Pulmonary artery endothelial cell (primary cell): ENCODE measurements around the gene TM9SF2. TPM values are rescaled to one million over a fixed set of nuclear protein-coding genes. Genes with fewer than 3 reads are reported as not detected.

Experiments
- DNase-seq: peaks from one replicate; pipeline ENCODE4 v3.0.0-alpha.2; 2011; ENCODE audit warnings: low read depth, low spot score
- total RNA-seq: library from RNA; depleted of rRNA; stranded (reverse); fragments of >200 nt; gene quantifications from 2 replicates; pipeline ENCODE4 v1.2.3, GENCODE V29; 2014

The TM9SF2 gene
- total RNA-seq, 1 donor from 2014 or later = 104 TPM

DNA sequence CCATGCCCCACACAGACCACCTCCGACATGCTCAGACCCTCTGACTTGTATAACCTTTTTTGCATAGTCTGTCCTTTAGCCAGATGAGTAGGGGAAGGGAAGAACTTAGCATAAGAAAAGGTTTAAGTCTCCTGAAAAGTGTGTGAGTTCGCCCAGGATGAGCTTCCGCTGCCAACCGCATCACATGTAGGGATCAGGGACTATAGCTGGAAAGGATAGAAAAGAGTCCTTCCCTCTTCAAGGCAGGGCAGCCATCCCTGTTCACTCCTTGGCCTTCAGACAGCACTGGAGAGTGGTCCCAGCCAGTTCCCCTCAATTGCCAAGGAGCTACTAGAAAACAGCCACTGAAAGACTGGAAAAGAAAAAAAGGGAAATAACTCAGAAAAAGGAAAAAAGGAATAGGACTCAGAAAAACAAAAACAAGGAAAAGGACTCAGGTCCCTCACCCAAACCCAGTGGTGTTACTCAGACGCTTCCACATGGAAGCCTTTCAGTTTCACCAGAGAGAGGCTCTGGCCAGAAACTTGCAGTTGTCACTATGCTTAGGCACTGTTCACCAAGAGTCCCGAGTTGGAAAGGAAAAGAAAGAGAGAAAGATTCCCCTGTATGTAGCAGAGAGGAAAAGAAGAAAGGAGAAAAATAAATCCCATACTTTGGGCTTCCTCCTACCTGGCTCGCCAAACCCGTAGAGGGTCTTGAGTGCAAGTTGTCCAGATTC is 5.6 kb upstream of the TM9SF2 start:
- DNase-seq = no peak

DNA sequence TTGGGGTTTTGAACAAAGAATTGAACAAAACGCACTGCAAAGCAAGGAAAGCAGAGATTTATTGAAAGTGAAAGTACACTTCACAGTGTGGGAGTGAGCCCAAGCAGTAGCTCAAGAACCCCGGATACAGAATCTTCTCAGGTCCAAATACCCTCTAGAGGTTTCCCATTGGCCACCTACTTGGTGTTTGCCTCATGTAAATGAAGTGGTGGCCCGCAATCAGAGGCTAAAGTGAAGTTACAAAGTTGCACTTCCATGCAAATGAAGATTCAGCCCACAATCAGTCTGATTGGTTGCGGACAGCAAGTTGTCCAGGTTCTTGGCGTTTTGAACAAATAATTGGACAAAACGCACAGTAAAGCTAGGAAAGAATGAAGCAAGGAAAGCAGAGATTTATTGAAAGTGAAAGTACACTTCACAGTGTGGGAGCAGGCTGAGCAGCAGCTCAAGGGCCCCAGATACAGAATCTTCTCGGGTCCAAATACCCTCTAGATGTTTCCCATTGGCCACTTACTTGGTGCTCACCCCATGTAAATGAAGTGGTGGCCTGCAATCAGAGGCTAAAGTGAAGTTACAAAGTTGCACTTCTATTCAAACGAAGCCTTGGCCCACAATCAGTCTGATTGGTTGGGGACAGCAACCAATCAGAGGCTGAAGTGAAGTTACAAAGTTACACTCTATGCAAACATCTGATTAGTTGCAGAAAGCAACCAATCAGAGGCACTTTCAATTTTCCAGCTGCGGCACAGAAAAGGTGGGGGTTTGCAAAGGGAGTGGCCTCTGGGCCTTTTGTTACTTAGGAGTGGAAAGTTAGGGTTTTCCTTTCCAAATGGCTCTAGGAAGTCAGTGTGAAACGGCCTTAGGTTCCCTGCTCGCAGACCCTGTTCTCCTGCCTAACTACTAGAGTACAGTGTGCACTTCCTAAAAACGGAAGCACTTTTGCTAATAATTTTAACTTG is 4.8 kb upstream of the TM9SF2 start:
- DNase-seq = peak; percentile 59

DNA sequence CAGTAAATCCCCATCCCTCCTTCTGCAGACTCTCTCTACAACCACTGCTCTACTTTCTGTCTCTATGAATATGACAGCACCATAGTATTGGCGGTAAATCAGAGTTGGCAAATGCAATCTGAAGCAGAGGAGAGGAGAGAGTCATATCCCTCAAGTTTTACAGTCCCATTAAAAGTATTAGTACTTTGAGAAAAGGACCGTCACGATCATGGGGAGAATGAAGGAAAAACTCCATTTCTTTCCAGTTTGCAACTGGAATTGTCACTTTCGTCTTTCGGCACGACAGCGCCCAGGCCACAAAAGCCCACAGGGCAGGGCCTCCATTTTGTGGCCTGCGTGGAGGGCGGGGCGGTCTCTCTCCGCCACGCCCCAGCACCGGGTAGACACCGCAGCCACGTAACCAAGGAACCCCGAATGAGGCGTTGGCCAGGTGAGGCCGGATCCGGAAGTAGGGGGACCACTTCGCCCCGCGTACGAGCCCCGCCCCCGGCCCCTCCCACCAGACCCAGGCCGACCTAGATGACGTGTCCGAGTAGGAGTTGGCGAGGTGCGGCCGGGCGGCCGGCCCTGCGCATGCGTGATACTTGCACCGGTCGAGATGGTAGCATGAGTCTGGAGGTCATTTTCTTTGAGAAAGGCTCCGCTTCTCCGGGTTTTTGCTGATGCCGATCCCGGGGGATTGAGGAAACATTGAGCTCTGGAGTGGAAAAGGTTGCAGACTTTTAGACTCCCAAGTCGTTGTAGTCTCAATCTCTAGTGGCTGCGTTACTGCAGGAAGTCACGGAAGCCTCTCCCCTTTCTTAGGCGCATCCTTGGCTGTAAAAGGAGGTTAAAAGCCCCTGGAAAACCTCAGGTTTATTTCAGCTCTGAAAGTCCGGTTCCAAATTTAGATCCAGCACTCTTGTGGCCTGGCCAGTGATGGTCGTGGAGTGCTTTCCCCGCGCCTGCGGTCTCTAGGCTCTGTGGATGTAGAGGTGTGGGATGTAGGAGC is 2.8 kb upstream of the TM9SF2 start:
- peak; percentile 90 for DNase-seq

DNA sequence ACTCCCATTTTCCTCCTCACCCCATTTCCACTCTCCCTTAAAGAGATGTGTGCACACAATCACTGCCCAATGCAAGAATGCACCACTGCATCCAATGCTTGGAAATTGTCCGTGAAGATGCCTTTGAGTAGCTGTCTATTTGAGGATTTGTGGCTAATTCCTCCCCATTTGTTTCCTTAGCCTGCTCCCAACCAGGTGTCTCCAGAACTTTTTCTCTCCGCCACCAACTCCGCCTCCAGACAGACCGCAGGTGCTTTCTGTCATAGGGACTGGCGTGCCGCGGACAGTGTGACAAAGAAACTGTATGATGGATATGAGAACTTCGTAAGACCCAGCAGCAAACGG is 461 bp upstream of the TM9SF2 start:
- no peak for DNase-seq

DNA sequence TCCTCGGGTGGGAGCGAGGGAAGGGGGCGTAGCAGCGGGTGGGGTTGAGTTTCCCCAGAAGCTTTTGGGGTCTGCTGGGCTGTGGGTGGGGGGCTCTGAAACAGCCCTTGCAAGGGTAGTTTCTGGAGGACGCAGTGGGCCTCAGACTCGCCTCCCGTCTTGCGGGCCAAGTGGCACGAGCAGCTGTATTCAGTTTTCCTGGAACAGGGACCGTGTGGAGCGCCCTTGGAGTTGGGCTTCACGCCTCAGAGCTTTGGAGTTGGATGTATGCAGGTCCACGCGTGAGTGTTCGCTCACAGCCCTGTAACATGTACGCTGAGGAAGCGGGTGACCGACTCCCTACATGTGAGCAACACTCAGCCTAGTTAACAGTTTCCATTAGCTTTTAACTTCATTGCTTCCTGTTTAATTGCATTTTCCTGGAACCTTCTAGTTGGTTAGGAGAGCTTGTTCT is 603 bp downstream of the TM9SF2 start:
- no peak for DNase-seq

DNA sequence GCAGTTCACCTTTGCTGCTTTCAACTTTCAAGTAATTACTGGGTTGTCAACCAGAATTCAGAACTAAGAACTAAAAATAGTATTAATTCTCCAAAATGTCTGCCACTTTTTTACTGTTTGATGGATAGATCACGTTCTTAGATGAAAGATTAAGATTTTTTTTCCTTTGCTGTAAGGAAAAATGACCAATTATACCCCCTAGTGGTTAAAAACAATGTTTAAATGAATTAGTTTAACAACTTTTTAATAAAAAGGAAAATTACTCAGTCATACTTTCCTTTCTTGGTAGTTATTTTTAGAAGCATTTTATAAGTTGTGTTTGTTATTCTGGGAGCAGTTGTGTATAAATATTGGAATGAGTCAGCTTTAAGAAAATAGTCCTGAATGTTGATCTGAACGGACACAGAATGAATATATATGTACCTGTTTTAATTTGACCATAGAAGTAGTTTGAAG is 4.6 kb downstream of the TM9SF2 start:
- DNase-seq = no peak

DNA sequence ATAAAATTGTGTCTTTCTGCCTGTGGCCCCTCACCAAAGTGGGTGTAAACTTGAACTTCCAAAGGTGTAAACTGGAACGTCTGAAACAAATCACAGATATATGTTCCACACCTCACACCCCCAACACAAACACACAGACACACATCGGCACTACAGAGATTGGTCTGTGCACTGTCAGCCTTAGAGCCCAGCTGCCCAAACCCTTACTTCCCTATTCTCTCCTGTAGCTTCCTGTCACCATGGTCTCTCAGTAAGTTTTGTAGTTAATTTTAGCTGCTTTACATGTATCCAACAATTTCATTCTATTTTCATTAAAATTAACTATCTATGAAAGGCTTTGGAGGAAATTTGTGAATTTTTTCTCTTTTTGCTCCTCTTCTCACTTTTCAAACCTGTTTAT is 5.4 kb downstream of the TM9SF2 start:
- no peak for DNase-seq

DNA sequence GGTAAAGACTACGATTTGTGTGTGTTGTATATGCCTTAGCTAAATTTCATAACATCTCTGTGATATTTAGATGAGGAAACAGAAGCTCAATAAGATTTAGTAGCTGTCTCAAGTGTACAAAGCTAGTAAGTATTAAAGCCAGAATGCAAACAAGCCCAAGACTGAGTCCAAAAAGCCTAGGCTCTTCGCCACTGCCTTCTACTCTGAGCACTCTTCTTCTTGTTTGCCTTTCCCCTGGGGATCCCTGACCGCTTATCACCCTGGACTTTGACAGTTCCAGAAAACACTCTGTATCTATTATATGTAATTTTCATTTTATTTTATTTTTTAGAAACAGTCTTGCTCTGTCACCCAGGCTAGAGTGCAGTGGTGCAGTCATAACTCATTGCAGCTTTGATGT is 5.8 kb downstream of the TM9SF2 start:
- DNase-seq = no peak

DNA sequence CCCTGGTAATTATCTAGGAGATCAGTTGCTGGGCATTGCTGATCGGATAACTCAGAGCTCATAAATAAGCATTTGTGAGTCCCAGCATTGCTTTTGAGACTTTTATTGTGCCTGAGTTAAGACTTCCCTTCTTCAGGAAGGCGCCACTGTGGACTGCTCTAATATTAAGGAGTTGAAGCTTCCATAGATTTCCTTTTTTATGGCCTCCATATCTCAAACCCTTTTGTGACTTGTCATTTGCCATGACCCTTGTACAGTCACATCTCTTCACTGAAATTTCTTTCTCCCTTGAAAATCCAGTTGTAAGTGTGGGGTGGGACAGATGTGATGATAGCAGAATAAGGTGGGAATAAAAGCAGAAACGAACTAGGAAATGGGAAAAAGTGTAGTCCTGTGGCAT is 6.3 kb downstream of the TM9SF2 start:
- DNase-seq = no peak

DNA sequence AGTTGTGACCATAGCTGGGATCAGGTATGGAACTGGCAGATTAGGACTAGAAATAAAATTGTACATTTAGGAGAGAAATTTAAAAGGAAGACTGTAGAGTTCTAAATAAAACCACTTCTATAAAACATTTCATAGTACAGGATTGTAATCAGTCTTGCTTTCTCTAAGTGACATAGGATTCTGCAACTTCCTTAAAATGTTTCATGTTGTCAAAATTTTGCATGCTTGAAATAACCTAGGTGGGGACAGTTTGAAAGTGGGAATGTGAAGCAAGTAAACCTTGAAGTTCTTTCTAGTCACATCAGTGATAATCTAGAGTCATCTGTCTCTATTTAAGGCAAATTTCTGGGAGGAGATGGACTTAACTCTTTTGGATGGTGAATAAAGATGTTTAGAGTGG is 6.7 kb downstream of the TM9SF2 start:
- no peak for DNase-seq

DNA sequence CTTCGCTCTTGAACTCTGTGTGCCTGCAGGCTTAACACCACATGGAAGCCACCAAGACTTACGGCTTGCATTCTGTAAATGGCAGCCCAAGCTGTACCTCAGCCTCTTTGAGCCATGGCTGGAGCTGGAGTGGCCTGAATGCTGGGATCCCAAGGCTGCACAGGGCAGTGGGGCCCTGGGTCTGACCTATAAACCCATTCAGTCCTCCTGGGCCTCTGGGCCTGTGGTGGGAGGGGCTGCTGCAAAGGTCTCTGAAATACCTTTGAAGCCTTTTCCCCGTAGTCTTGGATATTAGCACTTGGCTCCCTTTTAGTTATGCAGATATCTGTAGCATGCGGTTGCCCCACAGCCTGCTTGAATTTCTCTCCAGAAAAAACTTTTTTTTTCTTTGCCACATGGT is 8.2 kb downstream of the TM9SF2 start:
- DNase-seq = no peak

DNA sequence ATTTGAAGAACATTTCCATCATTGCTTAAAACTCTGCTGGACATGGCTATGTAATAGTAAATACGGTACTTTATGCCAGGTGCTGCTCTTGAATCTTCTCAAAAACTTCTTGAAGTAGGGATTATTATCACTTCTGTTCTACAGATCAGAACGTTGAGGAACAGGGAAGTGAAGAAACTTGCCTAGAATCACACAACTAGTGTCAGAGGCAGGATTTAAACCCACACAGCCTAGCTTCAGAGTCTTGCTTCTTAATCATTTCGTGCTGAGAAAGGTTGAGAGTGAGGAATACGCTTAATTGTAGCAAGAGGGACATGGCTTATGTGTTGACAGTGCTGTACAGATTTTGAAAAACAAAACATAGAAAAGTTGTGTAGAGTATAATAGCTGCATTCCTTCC is 13.5 kb downstream of the TM9SF2 start:
- no peak for DNase-seq

DNA sequence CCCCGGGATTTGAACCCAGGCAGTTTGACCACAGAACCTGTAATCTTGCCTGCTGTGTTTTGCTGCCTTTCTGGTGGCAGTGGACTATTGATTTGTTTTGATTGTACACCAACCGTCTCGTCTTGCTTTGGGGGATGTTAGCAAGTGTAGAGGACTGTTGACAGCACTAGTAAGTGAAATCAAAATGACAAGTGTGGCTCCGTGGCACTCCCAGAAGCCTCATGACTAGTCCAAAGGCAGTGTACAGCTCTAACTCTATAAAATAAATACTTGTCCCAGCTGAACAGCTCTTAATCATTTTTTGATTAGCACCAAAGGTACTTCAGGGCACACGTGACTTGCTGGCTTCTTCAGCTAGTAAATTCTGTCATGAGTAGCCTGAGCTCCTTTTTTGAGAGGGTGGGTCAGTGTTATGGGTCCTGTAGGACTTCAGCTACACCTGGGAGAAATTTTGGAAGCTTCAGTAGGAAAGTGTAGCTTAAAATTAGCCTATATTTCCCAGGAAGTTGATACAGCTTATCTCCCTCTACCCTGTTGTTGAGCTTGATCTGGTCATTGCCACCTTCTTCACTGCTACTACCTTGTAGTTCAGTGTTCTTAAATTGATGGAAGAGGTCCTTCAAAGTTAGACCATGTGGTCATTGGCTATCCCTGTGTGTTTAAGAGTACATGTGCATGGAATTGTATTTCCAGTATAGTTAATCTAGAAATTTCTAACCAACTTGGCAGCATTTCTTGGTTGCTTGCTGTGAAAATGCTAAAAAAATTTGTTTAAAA is 15.1 kb downstream of the TM9SF2 start:
- no peak for DNase-seq

DNA sequence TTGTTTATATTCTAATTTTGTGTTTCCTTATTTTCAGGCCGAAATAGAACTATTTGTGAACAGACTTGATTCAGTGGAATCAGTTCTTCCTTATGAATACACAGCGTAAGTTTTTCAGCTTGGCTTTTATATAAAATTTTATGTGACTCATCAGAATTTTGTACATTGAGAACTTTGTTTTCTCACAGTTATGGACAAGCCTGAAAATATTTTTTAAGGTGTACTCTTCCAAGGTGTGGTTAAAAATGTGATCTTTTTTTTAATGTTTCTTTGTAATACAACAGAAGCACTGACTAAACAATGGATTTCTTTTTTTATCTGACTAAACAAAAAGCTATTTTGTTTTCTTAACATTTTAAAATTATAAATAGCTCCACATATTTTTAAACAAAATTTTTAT is 16.3 kb downstream of the TM9SF2 start:
- no peak for DNase-seq

DNA sequence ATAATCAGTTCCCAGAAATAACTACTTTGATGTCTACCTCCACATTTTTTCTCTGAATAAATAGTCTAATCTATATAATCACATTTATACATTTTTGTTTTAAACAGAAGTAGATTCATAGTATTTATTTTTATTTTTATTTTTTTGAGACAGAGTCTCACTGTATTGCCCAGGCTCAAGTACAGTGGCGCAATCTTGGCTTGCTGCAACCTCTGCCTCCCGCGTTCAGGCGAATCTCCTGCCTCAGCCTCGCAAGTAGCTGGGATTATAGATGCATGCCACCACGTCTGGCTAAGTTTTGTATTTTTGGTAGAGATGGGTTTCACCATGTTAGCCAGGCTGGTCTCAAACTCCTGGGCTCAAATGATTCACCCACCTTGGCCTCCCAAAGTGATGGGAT is 16.7 kb downstream of the TM9SF2 start:
- DNase-seq = no peak

DNA sequence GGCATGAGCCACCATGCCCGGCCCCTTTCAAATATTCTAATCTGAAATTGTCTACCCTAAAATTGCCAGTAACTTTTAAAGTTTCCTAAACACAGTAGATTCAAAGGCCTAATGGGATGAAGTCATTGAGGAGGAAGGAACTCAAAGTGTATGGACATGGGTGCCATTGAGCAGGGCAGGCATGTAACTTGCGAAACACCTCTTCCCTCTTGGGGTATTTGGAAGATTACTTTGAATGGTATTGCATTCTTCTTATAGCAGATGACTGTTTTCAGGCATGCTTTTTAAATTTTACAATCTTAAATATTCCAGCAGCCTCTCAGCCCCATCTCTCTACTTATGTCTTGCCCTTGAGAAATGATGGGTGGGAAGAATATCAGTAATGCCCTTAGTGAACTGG is 21.0 kb downstream of the TM9SF2 start:
- no peak for DNase-seq

DNA sequence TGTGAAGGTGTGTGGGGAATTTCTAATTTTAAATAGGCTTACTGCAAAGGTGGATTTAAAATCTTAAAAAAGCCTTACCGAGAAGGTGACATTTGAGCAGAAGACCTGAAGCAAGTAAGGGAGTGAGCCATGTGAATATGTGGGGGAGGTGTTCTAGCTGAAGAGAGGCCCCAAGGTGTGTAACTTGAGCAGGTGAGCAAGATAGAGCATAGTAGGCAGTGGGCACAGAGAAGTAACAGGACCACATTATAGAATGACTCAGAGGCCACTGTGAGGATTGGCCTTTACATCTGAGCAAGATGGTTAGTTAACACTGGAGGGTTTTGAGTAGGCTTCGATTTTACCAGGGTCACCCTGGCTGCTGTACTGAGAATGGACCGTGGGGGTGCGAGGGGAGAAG is 22.6 kb downstream of the TM9SF2 start:
- no peak for DNase-seq

DNA sequence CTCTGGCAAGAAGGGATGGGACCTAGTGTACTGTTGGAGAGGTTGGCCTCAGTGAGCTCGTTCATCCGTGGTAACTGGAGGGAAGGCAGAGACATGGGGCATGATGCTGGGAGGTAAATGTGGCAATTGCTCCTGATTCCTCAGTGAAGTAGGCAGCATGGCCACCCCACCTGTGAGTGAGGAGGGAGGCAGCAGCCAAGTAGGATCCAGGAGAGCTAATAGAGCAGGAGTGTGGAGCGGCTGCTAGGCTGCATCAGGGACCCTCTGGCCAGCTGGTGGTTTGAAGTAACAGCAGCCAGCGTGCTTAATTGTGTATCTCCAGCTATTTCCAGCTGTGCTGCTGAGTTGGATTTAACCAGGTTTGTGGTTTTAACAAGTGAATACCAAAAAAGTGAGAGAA is 24.7 kb downstream of the TM9SF2 start:
- no peak for DNase-seq

DNA sequence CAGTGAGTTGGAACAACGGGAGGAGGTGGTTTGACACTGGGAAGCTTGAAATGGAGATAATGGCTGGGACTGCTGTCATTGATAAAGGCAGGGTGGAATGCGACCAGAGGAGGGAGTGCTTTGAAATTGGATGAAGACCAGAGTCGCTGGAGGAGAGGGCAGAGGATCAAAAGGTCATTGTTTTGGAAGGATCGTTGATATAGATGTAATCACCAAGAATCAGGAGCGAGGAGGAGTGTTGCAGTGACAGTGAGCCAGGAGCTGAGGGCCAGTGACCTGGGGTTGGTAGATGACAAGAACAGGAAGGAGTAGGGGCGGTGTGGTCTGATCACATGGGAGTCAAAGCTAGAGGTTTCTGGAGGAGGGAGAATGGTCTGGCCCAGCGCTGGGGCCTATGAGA is 25.3 kb downstream of the TM9SF2 start:
- DNase-seq = no peak

DNA sequence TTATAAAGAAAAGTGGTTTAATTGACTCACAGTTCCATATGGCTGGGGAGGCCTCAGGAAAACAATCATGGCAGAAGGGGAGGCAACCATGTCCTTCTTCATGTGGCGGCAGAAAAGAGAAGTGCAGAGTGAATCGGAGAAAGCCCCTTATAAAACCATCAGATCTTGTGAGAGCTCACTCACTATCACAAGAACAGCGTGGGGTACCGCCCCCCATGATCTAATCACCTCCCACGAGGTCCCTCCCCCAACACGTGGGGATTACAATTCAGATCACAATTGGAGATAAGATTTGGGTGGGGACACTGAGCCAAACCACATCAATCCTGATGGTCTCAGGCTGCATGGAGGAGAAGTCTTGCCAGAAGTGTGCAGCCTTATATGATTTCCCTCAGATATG is 26.0 kb downstream of the TM9SF2 start:
- DNase-seq = no peak

DNA sequence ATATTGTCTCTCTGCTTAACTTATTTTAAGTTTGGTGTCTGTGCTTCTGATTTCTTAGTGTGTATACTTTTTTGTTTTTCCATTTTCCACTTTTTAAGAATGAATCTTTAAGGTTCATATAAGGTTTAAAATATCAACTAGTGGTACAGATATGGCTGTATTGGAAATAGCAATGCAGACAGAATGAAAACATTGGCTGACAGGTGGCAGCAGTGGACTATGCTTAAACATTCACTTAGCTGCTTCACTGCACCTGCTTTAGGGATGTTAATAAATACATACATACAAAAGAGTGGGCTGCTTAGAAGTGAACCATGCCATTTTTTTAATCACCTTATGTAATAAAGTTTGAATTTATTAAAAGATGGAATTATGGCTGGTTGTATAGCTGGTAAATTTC is 27.3 kb downstream of the TM9SF2 start:
- DNase-seq = no peak
